ENCODE results near the gene STPG1. TPM values are rescaled to one million over a fixed set of nuclear protein-coding genes. Genes with fewer than 3 reads are reported as not detected.

Gene STPG1
- total and polyA plus RNA-seq, 8 donors, result 7.8 to 11.1 (median 9.0) TPM

- Histone ChIP-seq H3K27ac (no peak overlapping the region), H3K4me1 (no peaks in the 10 kb centered on the region), H3K36me3 (peaks cover 0 to 8% of the 10 kb centered on the region in 2 donors), H3K9me3 (no peaks in the 10 kb centered on the region), H3K4me3 (no peak overlapping the region), H3K27me3 (no peaks in the 10 kb centered on the region)
- DNase-seq (no peak), ATAC-seq (no peak)
- intact Hi-C loops (cut with DNase I), result no loop called here
- TF ChIP-seq, protein P1, sequence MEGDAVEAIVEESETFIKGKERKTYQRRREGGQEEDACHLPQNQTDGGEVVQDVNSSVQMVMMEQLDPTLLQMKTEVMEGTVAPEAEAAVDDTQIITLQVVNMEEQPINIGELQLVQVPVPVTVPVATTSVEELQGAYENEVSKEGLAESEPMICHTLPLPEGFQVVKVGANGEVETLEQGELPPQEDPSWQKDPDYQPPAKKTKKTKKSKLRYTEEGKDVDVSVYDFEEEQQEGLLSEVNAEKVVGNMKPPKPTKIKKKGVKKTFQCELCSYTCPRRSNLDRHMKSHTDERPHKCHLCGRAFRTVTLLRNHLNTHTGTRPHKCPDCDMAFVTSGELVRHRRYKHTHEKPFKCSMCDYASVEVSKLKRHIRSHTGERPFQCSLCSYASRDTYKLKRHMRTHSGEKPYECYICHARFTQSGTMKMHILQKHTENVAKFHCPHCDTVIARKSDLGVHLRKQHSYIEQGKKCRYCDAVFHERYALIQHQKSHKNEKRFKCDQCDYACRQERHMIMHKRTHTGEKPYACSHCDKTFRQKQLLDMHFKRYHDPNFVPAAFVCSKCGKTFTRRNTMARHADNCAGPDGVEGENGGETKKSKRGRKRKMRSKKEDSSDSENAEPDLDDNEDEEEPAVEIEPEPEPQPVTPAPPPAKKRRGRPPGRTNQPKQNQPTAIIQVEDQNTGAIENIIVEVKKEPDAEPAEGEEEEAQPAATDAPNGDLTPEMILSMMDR (IDR thresholded peaks at IDR 0.05), result no peak
These were observed 60.2 kb downstream of the STPG1 start for GRCh38 chr1:24353292-24353891.

GRCh38 chr1:24351918-24352627 is 61.5 kb downstream of the STPG1 start:
- H3K27me3 ChIP-seq, result no peaks in the 10 kb centered on the region
- H3K4me1 ChIP-seq, result no peaks in the 10 kb centered on the region
- no peak overlapping the region for H3K4me3 ChIP-seq
- intact Hi-C loops (cut with DNase I), result no loop called here
- H3K27ac ChIP-seq, result no peak overlapping the region
- no peak for DNase-seq
- ATAC-seq, result no peak
- H3K9me3 ChIP-seq, result no peaks in the 10 kb centered on the region
- H3K36me3 ChIP-seq, result no peaks in the 10 kb centered on the region
- TF ChIP-seq, protein P1 (IDR thresholded peaks at IDR 0.05), result no peak

GRCh38 chr1:24351247-24351646 is 62.3 kb downstream of the STPG1 start:
- no peak overlapping the region for H3K4me3 ChIP-seq
- H3K27me3 ChIP-seq, result no peaks in the 10 kb centered on the region
- no peaks in the 10 kb centered on the region for H3K4me1 ChIP-seq
- no peaks in the 10 kb centered on the region for H3K9me3 ChIP-seq
- ATAC-seq, result no peak
- TF ChIP-seq, protein P1 (IDR thresholded peaks at IDR 0.05), result no peak
- no peak for DNase-seq
- H3K36me3 ChIP-seq, result no peaks in the 10 kb centered on the region
- intact Hi-C loops (cut with DNase I), result no loop called here
- no peak overlapping the region for H3K27ac ChIP-seq

DNA sequence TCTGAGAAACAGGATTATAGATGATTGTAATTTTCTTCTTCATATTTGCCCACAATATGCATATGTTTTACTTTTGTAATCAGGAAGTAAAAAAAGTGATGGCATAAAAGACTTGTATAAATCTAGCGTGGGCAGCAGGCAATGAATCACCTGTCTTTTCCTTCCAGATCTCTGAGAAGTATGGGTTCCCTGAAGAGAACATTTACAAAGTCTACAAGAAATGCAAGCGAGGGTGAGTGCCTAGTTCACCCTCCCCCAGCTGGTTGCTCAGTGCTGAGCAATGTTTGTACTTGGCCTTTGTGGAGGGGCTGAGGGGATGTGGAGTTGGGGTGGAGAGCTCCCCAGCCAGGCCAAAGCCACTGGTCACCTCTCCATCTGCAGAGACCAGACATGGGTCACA is 63.7 kb downstream of the STPG1 start:
- no peaks in the 10 kb centered on the region for H3K36me3 ChIP-seq
- H3K4me1 ChIP-seq, result no peaks in the 10 kb centered on the region
- H3K9me3 ChIP-seq, result no peaks in the 10 kb centered on the region
- no peak for DNase-seq
- no peak overlapping the region for H3K4me3 ChIP-seq
- TF ChIP-seq, protein P1 (IDR thresholded peaks at IDR 0.05), result no peak
- H3K27me3 ChIP-seq, result no peaks in the 10 kb centered on the region
- H3K27ac ChIP-seq, result no peak overlapping the region
- no peak for ATAC-seq
- intact Hi-C loops (cut with DNase I), result no loop called here

- Histone ChIP-seq H3K4me3 (no peak overlapping the region), H3K4me1 (no peaks in the 10 kb centered on the region), H3K27me3 (no peaks in the 10 kb centered on the region), H3K27ac (no peak overlapping the region), H3K36me3 (no peaks in the 10 kb centered on the region), H3K9me3 (no peaks in the 10 kb centered on the region)
- ATAC-seq (no peak), DNase-seq (no peak)
- intact Hi-C loops (cut with DNase I), result no loop called here
- TF ChIP-seq, protein P1 (IDR thresholded peaks at IDR 0.05), result no peak
These were observed 65.4 kb downstream of the STPG1 start for GRCh38 chr1:24348196-24348595.

Measured in left lung (tissue), 10 donors.